AG10803 (cell line): ENCODE measurements around the gene KIAA1217.

Source experiments
- DNase-seq: peaks from one replicate; pipeline ENCODE4 v3.0.0; 2010; ENCODE audit warnings: low read depth
- H3K4me3 ChIP-seq: 2 replicates; pipeline ENCODE4 v1.5.1; 2011; ENCODE audit warnings: mild to moderate bottlenecking, low read length, control low read depth
- TF ChIP-seq, protein P1 (sequence below): conservative IDR thresholded peaks from 2 replicates; pipeline ENCODE4 v1.5.1; 2011; ENCODE audit warnings: mild to moderate bottlenecking, low read length, control low read depth, inconsistent platforms

The KIAA1217 gene

DNA sequence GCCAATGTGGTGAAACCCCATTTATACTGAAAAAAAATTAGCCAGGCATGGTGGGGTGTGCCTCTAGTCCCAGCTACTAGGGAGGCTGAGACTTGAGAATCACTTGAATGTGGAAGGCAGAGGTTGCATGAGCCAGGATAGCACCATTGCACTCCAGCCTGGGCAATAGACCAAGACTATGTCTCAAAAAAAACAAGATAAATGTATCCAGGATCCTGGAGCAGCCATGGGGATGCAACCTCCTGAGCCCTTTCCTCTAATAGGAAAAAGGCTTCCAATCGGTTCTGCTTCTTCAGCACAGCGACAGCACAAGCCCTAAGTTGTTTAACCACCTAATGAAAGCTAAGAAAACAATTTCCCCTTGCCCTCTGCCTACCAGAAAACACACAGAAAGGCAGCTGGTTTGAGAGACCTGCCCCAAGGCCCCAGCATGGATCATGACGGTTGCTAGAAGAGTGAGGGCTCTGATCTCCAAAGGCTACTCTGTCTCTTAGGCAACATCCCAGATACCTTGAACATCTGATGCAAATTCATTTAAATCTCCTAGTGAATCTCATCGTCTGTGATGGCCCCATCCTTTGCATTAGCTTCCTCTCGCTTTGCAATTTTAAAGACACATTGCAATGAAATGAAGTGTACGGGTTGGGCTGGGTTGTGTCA is 294.0 kb downstream of the KIAA1217 start:
- DNase-seq: no peak
- TF ChIP-seq, protein P1, sequence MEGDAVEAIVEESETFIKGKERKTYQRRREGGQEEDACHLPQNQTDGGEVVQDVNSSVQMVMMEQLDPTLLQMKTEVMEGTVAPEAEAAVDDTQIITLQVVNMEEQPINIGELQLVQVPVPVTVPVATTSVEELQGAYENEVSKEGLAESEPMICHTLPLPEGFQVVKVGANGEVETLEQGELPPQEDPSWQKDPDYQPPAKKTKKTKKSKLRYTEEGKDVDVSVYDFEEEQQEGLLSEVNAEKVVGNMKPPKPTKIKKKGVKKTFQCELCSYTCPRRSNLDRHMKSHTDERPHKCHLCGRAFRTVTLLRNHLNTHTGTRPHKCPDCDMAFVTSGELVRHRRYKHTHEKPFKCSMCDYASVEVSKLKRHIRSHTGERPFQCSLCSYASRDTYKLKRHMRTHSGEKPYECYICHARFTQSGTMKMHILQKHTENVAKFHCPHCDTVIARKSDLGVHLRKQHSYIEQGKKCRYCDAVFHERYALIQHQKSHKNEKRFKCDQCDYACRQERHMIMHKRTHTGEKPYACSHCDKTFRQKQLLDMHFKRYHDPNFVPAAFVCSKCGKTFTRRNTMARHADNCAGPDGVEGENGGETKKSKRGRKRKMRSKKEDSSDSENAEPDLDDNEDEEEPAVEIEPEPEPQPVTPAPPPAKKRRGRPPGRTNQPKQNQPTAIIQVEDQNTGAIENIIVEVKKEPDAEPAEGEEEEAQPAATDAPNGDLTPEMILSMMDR: no peak
- no peak overlapping the region for H3K4me3 ChIP-seq

DNA sequence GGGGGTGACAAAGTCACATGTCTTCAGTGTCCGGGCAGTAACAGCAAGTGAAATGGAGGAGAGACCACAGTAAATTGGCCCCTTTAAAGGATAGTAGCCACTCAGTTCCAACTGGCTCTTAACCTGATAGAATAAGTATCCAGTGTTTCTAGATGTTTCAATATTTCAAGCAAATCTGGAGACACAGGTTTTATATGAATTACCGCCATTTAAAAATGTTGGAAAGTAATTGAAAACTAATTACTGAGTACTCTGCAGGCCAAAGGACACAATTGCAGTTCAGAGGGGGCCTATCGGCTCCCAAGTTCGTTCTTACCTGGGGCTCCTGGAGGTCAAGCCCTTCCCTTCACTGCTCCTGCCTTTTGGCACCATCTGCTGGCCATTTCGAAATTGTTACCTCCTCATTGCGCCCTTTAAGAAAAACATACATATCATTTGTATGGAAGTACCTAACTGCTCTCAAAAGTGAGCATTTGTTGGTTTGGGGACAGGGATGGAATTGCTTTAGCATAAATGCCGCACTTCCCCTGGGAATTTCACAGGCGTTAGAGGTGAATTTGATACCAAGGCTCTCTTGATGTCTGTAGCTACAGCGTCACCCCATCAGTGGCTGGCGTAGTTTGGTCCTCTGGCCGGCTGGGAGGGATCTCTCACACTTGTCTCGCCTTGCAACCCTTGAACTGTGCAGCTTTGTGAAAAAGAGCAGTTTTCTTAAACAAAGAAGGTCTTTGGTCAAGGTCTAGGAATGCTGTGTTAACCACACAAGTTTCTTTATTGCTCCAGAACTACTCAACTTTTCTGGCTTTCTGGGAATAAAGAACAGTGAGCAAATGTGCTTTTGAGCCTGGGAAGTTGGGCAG is 294.8 kb downstream of the KIAA1217 start:
- H3K4me3 ChIP-seq: no peak overlapping the region
- TF ChIP-seq, protein P1: peak; percentile 78
- peak; percentile 44 for DNase-seq

DNA sequence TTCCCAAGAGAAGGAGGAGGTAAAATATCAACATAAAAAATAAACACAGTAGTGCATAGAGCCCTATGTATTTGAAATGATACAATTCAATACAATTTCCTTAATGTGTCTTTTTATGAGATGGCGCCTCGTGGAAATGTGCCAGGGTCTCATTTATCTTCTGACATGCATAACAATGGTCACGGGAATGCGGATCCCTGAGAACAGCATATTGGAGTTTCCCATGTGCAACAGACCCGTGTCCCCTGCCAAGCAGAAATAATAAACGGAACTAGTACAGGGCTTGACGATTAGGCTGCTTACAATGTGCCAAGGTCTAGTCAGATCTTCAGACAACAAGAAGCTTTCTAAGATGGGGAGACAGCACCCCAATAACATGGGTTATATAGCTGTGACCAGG is 296.8 kb downstream of the KIAA1217 start:
- DNase-seq: no peak
- H3K4me3 ChIP-seq: no peak overlapping the region
- TF ChIP-seq, protein P1: no peak

DNA sequence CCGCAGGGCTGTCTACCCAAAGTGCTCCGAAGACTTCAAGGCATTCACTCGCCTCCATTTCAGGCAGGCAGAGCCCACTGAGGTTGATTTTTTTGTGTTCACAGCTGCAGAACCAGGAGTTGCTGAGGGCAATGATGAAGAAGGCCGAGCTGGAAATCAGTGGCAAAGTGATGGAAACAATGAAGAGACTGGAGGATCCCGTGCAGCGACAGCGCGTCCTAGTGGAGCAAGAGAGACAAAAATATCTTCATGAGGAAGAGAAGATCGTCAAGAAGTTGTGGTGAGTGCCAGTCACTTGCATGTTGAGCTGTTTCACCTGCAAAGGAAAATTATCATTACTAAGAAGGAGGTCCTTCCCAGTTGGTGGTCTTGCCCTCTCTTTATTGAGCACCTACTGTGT is 304.2 kb downstream of the KIAA1217 start:
- peak; percentile 44 for DNase-seq
- no peak overlapping the region for H3K4me3 ChIP-seq
- TF ChIP-seq, protein P1: peak; percentile 67

DNA sequence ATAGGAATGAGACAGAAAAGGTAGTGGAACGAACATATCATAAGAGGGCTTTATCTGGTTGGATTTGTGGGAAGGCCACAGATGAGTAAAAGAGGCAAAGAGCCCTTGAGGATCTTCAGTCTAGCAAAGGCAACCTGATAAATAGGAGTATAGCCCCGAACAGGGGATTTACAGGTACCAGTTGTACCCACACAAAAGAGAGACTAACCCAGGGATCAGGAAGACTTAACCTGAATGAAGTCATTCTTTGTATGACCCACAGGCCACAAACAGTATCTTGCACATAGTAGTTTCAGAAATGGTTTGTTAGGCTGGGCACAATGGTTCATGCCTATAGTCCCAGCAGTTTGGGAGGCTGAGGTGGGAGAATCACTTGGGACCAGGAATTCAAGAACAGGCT is 306.5 kb downstream of the KIAA1217 start:
- TF ChIP-seq, protein P1: no peak
- H3K4me3 ChIP-seq: no peak overlapping the region
- DNase-seq: no peak

DNA sequence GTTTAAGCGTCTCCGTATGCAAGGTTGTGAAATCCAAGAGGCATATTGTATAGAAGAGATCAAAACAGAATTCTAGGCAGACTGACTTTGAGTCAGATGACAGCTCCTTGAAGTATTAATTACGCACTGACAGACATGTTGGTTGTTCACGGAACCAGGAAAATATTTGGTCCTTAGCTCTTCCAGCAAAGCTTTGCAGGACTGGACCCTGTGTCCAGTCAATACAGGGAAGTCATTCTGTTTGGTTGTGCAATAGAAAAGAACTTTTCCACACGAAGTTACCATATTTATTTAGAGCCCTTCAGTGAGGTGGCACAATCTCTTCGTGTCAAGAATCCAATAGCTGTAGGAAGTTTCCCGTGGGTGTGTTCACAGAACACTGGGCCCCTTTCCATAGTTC is 309.5 kb downstream of the KIAA1217 start:
- no peak for DNase-seq
- H3K4me3 ChIP-seq: no peak overlapping the region
- TF ChIP-seq, protein P1: no peak
